Fibroblast of the aortic adventitia (primary cell): ENCODE data around the gene NEK2. TPM values are rescaled to one million over a fixed set of nuclear protein-coding genes. Genes with fewer than 3 reads are reported as not detected.
A peak's percentile ranks its signal among the peaks of the same experiment; 100 is the strongest.

Experiments used
- DNase-seq: peaks from one replicate; pipeline ENCODE4 v3.0.0-alpha.2; 2010; ENCODE audit warnings: low read depth
- H3K4me3 ChIP-seq: 2 replicates; pipeline ENCODE4 v1.5.1; 2011; ENCODE audit warnings: low read depth, mild to moderate bottlenecking, control low read depth, low read length, moderate library complexity
- CTCF ChIP-seq: IDR thresholded peaks from 2 replicates; pipeline ENCODE4 v1.5.1; 2011; ENCODE audit warnings: mild to moderate bottlenecking, low read length, control low read depth, inconsistent platforms; ENCODE audit not compliant: insufficient read depth
- total RNA-seq: library from RNA; depleted of rRNA; stranded (reverse); fragments of >200 nt; gene quantifications from 2 replicates; pipeline ENCODE4 v1.2.3, GENCODE V29; 2012; ENCODE audit warnings: low replicate concordance

The NEK2 gene
- total RNA-seq, 1 donor, result 12.4 TPM

- DNase-seq, result peak; percentile 70
- no peak overlapping the region for H3K4me3 ChIP-seq
- TF ChIP-seq CTCF, result peak; percentile 52
Measured at GRCh38 chr1:211625040-211625439, 50.4 kb downstream of the NEK2 start.

- no peak for TF ChIP-seq CTCF
- DNase-seq, result no peak
- H3K4me3 ChIP-seq, result no peak overlapping the region
Measured at GRCh38 chr1:211623515-211623914, 51.9 kb downstream of the NEK2 start.

- no peak overlapping the region for H3K4me3 ChIP-seq
- peak; percentile 69 for DNase-seq
- no peak for TF ChIP-seq CTCF
Measured at GRCh38 chr1:211621447-211622198, 53.8 kb downstream of the NEK2 start.

- DNase-seq, result no peak
- H3K4me3 ChIP-seq, result no peak overlapping the region
- no peak for TF ChIP-seq CTCF
Measured at GRCh38 chr1:211620097-211620496, 55.3 kb downstream of the NEK2 start.

- TF ChIP-seq CTCF, result no peak
- DNase-seq, result no peak
- H3K4me3 ChIP-seq, result no peak overlapping the region
Measured at GRCh38 chr1:211619033-211619996, 56.1 kb downstream of the NEK2 start.

GRCh38 chr1:211616965-211617297, 58.5 kb downstream of the NEK2 start:
- TF ChIP-seq CTCF, result no peak
- H3K4me3 ChIP-seq, result no peak overlapping the region
- no peak for DNase-seq
